NCI-H510A (cell line): Measurements from ENCODE around the gene BCL3.
"Not testable (repeated sequence)": the region's sequence is repeated elsewhere in the genome, so short reads cannot be mapped to it uniquely, and the experiment has no call there.

ENCODE experiments used
- DNase-seq: peaks from one replicate; lab custom pipeline; 2025; lab: John Stamatoyannopoulos, UW

The BCL3 gene

DNA sequence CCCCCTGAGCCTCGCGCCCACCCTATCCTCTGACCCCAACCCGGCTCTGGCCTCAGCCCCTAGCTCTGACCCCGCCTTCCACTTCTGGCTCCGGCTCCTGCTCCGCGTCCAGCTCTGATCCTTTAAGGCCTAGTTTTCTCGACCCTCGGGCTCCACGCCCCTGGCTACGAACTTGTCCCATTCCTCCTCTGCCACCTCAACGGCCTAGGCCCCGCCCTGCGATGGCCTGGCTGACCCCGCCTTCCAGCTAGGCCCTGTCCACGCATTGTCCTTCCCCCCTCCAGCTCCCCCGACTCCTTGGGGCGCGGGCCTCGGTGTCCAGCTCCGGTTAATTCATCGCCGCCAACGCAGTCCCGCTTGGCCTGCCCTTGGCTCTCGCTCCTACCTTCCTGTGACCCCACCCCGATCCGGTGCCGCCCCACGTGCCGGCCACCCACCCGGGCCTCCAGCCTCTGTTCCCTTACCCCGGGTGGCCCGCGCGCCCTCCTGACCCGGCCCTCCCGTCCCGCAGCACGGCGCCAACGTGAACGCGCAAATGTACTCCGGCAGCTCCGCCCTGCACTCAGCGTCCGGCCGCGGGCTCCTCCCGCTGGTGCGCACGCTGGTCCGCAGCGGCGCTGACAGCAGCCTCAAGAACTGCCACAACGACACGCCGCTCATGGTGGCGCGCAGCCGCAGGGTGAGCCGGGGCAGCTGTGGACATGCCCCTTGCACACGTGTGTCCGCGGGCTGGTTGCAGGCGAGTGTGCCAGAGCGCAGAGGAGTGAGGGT is 9.4 kb downstream of the BCL3 start:
- DNase-seq = no peak

DNA sequence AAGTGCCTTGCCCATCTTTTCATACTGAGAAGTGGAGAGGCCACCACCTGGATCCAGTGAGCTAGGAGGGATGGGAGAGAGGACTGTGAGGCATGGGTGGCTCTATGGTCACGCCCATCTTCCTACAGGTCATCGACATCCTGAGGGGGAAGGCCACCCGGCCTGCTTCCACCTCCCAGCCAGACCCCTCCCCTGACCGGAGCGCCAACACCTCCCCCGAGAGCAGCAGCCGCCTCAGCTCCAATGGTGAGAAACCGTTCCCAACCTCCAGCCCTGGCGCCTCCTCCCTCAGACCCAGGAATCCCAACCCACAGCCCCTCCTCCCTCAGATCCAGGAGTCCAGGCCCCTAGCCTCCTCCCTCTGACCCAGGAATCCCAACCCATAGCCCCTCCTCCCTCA is 10.1 kb downstream of the BCL3 start:
- no peak for DNase-seq

DNA sequence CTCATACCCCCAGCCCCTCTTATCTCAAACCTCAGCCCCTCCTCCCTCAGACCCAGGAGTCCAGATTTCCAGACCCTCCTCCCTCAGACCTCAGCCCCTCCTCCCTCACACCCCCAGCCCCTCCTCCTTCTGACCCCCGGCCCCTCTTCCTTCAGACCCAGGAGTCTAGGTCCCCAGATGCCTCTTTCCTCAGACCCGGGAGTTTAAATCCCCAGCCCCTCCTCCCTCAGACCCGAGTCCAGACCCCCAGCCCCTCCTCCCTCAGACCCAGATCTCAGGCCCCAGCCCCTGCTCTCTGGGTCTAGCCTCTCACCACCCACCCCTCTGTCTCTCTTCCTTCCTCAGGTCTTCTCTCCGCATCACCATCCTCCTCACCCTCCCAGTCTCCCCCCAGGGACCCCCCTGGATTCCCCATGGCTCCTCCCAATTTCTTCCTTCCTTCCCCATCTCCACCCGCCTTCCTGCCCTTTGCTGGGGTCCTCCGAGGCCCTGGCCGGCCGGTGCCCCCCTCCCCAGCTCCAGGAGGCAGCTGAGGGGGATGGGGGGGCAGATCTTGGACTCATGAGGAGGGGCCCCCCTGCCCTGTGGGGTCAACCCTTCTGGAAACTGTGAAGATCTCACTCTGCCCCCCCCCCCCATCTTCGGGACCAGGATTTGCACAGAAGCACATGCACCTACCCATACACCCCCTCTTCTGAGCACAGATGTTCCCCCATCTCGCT is 10.7 kb downstream of the BCL3 start:
- DNase-seq = no peak

- DNase-seq = no peak
These were observed 13.5 kb downstream of the BCL3 start for GRCh38 chr19:44762038-44762437.

GRCh38 chr19:44765033-44765948 is 16.8 kb downstream of the BCL3 start:
- DNase-seq = no peak

GRCh38 chr19:44765949-44766335 is 17.4 kb downstream of the BCL3 start:
- DNase-seq = no peak

DNA sequence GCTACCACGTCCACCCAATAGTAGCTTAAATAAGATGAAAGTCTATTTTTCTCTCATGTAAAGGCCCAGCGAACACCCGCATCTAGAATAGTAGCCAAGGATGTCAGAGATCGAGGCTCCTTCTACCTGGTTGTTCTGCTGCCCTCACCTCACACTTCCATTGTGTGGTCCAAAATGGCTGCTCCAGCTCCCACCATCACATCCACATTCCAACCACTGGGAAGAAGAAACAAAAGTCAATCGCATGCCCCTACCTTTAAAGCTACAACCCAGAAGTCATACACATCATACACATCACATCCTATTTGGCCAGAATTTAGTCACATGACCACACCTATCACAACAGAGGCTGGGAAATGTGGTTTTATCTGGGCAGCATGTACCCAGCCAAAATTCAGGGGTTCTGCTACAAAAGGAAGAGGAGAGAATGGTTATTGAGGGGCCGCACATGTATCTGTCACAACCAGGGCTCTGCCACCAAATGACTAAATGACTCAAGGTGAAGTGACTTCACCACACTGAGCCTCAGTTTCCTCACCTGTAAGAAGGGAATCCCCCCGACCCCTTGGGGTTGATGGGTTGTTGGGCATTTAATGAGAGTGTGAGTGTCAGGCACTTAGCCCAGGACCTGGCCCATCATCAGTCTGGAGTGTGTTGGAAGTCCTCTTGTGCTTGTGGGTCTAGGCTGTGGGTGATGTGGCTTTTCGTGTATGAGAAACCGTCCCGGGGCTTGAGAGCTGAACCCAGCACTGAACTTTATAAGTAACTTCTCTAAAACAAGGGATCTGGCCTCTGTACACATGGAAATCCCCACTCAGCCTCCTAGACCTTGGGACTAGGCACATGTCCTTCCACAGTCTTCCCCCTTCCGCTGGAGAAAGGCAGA is 19.0 kb downstream of the BCL3 start:
- no peak for DNase-seq

DNA sequence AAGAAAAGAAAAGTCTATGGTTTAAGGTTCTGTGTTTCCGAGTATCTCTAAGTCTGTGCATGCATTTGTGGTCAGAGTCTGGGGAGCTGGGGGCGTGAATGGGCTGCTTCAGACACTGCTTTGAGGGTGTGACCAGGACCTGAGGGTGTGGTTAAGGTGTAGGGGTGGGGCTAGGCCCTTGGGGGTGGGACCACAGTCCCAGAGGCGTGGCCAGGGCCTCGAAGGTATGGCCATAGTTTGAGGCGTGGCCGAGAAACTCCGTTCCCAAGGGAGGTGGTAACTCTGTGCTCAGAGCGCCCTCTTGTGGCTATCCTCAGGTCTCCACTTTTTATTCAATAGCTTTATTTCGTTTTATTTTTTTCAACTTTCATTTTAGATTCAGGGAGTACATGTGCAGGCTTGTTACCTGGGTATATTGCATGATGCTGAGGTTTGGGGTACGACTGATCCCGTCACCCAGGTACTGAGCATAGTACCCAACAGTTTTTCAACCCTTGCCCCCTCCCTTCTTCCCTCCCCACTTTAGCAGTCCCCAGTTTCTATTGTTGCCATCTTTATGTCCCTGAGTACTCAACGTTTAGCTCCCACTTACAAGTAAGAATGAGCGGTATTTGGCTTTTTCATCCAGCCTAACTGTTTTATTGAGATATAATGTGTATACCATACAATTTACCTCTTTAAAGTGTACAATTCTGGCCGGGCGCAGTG is 22.2 kb downstream of the BCL3 start:
- peak; percentile 85 for DNase-seq

DNA sequence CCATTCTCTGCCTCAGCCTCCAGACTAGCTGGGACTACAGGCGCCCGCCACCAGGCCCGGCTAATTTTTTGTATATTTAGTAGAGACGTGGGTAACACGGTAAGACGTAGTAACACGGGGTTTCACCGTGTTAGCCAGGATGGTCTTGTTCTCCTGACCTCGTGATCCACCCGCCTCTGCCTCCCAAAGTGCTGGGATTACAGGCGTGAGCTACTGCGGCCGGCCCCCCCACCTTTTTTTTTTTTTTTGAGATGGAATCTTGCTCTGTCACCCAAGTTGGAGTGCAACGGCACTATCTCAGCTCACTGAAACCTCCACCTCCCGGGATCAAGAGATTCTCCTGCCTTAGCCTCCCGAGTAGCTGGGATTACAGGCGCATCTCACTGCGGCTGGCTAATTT is 23.6 kb downstream of the BCL3 start:
- not testable (repeated sequence) for DNase-seq

DNA sequence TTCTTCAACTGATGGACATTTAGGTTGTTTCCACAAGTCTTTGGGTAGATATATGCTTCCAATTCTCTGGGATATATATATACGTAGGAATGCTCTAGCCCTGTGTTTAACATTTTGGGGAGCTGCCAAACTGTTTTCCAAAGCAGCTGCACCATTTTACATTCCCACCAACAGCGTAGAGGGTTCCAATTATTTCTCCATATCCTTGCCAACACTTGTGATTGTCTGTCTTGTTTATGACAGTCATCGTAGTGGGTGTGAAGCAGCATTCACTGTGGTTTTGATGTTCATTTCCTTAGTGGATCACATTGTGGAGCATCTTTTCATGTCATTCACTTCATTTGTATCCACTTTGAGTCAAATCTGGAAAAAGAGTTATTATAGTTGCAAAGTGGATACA is 24.5 kb downstream of the BCL3 start:
- DNase-seq = no peak

DNA sequence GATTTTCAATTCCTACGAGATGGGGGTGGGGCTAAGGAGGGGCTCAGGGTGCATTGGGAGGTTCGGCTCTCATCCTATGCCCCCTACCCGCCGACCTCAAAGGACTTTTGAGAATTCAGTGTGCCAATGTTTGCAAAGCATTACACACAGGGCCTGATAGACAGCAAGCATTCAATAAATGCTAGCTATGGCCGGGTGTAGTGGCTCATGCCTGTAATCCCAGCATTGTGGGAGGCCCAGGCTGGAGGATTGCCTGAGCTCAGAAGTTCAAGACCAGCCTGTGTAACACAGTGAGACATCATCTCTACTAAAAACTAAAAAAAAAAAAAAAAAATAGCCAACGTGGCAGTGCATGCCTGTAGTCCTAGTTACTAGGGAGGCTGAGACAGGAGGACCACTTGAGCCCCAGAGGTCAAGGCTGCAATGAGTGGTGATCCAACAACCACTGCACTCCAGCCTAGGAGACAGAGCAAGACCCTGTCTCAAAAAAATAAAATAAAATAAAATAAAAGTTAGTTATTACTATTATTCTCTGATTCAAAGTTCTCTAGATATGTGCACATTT is 27.2 kb downstream of the BCL3 start:
- no peak for DNase-seq

- no peak for DNase-seq
These were observed 28.0 kb downstream of the BCL3 start for GRCh38 chr19:44776402-44777096.

DNA sequence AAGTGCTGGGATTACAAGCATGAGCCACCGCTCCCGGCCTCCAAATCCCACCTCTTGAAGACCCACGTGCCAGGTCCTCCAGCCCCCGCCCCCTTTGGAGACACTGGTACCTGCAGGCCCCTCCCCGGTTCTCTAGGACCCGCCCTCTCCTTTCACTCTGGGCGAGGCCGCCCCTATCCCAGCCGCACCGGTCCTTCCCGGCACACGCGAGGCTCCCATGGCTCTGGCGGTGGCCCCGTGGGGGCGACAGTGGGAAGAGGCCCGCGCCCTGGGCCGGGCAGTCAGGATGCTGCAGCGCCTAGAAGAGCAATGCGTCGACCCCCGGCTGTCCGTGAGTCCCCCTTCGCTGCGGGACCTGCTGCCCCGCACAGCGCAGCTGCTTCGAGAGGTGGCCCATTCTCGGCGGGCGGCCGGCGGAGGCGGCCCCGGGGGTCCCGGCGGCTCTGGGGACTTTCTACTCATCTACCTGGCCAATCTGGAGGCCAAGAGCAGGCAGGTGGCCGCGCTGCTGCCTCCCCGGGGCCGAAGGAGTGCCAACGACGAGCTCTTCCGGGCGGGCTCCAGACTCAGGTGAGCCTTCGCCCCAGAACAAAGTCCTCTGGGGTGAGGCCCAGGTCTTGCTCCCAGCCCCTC is 29.3 kb downstream of the BCL3 start, which contains the start of gene CBLC:
TSS of gene CBLC (plus strand) at position 176 of the 633 bp plus-strand sequence. CDS start at position 218, 42 bp downstream.
- DNase-seq = peak; percentile 27

- no peak for DNase-seq
These were observed 30.6 kb downstream of the BCL3 start for GRCh38 chr19:44779150-44779549.

DNA sequence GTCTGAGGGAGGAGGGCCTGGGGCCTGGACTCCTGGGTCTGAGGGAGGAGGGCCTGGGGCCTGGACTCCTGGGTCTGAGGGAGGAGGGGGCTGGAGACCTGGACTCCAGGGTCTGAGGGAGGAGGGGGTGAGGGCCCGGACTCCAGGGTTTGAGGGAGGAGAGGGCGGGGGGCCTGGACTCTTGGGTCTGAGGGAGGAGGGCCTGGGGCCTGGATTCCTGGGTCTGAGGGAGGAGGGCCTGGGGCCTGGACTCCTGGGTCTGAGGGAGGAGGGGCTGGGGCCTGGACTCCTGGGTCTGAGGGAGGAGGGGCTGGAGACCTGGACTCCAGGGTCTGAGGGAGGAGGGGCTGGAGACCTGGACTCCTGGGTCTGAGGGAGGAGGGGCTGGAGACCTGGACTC is 33.2 kb downstream of the BCL3 start:
- not testable (repeated sequence) for DNase-seq

- DNase-seq = no peak
These were observed 34.2 kb downstream of the BCL3 start for GRCh38 chr19:44782729-44783128.

- no peak for DNase-seq
These were observed 35.0 kb downstream of the BCL3 start for GRCh38 chr19:44783545-44783944.

DNA sequence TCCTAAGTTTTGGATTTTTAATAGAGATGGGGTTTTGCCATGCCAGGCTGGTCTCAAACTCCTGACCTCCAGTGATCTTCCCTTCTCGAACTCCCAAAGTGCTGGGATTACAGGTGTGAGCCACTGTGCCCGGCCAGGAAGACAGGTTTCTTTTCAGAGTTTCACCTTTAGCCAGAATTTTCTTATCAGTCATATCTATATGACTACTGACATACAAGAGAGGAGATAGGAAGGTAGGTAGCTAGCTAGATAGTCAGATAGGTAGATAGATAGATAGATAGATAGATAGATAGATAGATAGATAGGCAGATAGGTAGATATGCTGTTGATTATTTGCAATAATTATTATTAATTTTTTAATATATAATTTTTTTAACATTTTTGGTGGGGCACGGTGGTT is 36.8 kb downstream of the BCL3 start:
- no peak for DNase-seq

GRCh38 chr19:44785993-44786392 is 37.5 kb downstream of the BCL3 start:
- DNase-seq = no peak
